GM12891 (cell line): ENCODE measurements around the gene TEX48.

ENCODE experiments used
- DNase-seq: peaks from one replicate; pipeline ENCODE4 v3.0.0; 2011; ENCODE audit warnings: low spot score; ENCODE audit not compliant: insufficient read length
- FAIRE-seq: peaks from 2 replicates; lab custom pipeline; 2011; peaks lifted over from hg19 to GRCh38; lab: Jason Lieb, UNC
- PAX5 ChIP-seq: IDR thresholded peaks from 2 replicates; pipeline ENCODE4 v1.6.1; 2011; ENCODE audit warnings: low read length, moderate library complexity, mild to moderate bottlenecking; ENCODE audit not compliant: insufficient read depth, severe bottlenecking
- POLR2A ChIP-seq: IDR thresholded peaks from 2 replicates; pipeline ENCODE4 v1.6.1; 2011; ENCODE audit warnings: low read depth, low read length, control low read depth
- POLR2AphosphoS5 ChIP-seq: IDR thresholded peaks from 2 replicates; pipeline ENCODE4 v1.6.1; 2011; ENCODE audit warnings: low read depth, low read length, control low read depth
- POU2F2 ChIP-seq: IDR thresholded peaks from 2 replicates; pipeline ENCODE4 v1.6.1; 2011; ENCODE audit warnings: low read depth, mild to moderate bottlenecking, control low read depth, low read length, moderate library complexity
- SPI1 ChIP-seq: IDR thresholded peaks from 2 replicates; pipeline ENCODE4 v1.6.1; 2011; ENCODE audit warnings: low read depth, low read length, control low read depth
- TAF1 ChIP-seq: IDR thresholded peaks from 2 replicates; pipeline ENCODE4 v1.6.1; 2011; ENCODE audit warnings: low read depth, low read length, control low read depth

The TEX48 gene

GRCh38 chr9:114694146-114694545 lies 12.2 kb upstream of the TEX48 start:
- FAIRE-seq (no peak), DNase-seq (no peak)
- TF ChIP-seq POU2F2 (no peak), POLR2AphosphoS5 (no peak), TAF1 (no peak), POLR2A (no peak), SPI1 (no peak), PAX5 (no peak)

DNA sequence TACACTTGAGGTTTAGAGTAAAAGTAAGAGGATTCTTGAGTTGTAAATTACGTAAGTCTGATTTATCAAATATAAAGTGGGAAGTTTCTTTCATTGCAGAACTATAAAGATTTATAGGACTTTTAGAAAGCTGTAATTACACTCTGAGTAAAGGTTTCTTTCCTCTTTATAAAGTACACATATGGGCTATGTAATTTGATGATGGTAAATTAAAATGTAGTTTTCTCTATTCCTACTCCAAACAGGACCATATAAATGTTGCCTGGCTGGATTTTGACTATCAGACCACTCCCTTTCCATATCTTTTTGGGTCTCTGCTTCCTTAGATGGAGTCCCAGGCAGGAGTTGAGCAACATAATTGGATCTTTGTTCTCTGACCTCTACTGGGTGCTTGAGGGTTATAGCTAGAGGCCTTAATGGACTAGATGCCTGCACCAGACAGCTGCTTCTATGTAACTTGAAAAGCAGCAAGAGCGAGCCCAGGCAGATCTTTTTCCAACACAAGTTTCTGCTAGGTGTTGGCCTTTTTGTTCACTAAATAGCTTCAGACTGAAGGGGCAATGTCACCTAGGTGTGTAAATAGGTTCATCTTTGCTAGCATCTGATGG lies 11.4 kb upstream of the TEX48 start:
- TF ChIP-seq POLR2AphosphoS5, result no peak
- no peak for TF ChIP-seq POU2F2
- no peak for TF ChIP-seq POLR2A
- no peak for TF ChIP-seq TAF1
- no peak for TF ChIP-seq SPI1
- no peak for TF ChIP-seq PAX5
- DNase-seq (no peak), FAIRE-seq (no peak)

DNA sequence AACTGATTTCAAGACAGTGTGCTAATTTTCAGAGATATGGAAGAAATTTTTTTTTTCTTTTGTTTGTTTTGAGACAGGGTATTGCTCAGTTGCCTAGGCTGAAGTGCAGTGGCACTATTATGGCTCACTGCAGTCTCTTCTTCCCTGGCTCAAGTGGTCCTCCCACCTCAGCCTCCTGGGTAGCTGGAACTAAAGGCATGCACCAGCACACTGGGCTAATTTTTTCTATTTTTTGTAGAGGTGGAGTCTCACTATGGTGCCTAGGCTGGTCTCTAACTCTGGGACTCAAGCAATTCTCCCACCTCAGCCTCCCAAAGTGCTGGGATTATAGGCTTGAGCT lies 9.9 kb upstream of the TEX48 start:
- FAIRE-seq, result no peak

DNA sequence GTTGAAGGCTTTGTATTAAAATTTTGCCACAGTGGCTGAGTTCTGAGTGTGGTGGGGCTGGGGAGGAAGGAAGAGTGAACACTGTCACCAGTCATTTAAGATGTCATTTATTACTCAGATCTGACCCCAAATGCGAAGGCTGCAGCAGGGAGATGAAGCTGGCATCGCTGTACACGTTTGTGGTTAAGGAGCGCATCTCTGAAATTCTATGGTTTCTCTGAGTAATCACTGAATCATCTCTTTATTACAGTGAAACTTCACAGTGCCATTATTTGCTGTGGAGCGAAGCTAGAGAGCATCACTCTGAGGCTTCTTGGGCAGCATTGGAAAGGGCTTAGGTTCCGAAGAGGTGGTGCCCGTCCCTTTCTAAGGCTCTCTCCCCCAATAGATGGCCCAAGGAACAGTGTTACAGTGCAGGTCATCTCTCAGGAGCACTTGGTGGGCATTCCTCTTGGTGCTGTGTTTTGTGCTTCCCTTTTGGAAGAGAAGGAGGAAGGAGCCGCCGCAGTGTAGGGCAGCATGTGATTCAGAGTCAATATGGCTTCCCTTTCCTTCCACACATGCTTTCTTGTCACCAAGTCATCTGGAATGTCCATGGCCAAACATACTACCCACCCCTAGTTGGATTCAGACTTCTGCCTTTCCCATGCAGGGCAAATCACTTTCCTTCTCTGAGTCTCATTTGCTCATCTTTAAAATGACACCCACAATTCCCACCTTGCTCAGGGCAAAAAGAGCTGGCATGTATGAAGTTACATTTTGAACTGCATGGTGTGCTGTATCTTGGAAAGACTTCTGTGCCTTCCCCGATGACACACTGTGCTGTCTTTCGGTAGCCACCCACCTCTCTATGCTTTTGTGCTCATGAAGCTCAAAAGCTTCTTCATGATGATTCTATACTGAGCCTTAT lies 9.3 kb upstream of the TEX48 start:
- FAIRE-seq (no peak), DNase-seq (no peak)
- TF ChIP-seq POLR2A (no peak), PAX5 (peak; percentile 99), POU2F2 (peak; percentile 96), SPI1 (peak; percentile 50), POLR2AphosphoS5 (peak; percentile 41; the same call in 1 of the 2 replicates), TAF1 (no peak)

More for the DNA sequence above, 9.9 kb upstream of the TEX48 start:
- TF ChIP-seq TAF1, result no peak
- TF ChIP-seq POLR2AphosphoS5, result no peak
- no peak for TF ChIP-seq POU2F2
- no peak for TF ChIP-seq SPI1
- no peak for TF ChIP-seq PAX5
- no peak for TF ChIP-seq POLR2A
- no peak for DNase-seq

GRCh38 chr9:114690308-114690707 lies 8.3 kb upstream of the TEX48 start:
- TF ChIP-seq TAF1 (no peak), SPI1 (no peak), POU2F2 (no peak), POLR2A (no peak), PAX5 (no peak), POLR2AphosphoS5 (no peak)
- FAIRE-seq (no peak), DNase-seq (no peak)

GRCh38 chr9:114689813-114690212 lies 7.8 kb upstream of the TEX48 start:
- FAIRE-seq (no peak), DNase-seq (no peak)
- TF ChIP-seq PAX5 (no peak), POLR2AphosphoS5 (no peak), POLR2A (no peak), SPI1 (no peak), POU2F2 (no peak), TAF1 (no peak)

DNA sequence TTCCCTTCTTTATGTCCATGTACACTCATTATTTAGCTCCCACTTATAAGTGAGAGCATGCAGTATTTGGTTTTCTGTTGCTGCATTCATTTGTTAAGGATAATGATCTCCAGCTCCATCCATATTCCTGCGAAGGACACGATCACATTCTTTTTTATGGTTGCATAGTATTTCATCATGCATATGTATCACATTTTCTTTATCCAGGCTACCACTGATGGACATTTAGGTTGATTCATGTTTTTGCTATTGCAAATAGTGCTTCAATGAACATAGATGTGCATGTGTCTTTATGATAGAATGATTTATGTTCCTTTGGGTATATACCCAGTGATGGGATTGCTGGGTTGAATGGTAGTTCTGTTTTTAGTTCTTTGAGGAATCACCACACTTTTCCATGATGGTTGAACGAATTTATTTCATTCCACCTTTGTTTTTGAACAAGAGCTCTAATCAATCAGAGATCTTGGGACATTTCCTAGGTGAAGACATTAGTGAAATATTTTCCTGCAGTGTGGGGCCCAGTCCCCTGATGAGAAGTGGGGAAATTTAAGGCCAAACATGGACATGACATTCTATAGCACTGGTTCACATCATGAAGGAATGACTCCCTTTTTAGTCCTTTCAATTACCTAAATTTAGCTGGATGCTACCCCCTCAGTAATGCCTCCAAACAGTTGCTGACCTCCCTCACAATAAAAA lies 7.1 kb upstream of the TEX48 start:
- no peak for TF ChIP-seq TAF1
- no peak for TF ChIP-seq POLR2A
- no peak for TF ChIP-seq SPI1
- no peak for TF ChIP-seq POU2F2
- no peak for TF ChIP-seq POLR2AphosphoS5
- no peak for TF ChIP-seq PAX5
- FAIRE-seq, result no peak
- no peak for DNase-seq

DNA sequence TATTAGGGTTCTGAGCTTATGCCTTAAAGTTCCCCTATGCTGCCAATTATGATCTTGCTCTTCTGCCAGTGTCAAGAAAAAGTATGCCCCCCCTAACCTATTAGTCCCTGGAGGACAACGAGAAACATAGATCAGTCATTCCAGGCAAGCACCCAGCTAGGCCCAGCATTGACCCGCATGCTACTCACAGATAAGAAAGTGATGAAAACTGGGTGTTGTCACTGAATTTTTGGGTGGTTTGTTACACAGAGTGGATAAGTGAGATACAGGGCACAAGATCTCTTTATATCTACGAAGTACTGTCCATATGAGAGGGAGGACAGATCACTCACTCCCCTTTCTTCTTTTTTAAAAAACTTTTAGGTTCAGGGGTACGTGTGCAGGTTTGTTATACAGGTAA lies 6.4 kb upstream of the TEX48 start:
- DNase-seq (no peak), FAIRE-seq (no peak)
- TF ChIP-seq POLR2A (no peak), SPI1 (no peak), TAF1 (no peak), PAX5 (no peak), POU2F2 (no peak), POLR2AphosphoS5 (no peak)

GRCh38 chr9:114687034-114687433 lies 5.0 kb upstream of the TEX48 start:
- TF ChIP-seq TAF1 (no peak), POU2F2 (no peak), SPI1 (no peak), POLR2A (no peak), POLR2AphosphoS5 (no peak), PAX5 (no peak)
- DNase-seq (no peak), FAIRE-seq (no peak)
